Measurements from ENCODE around the gene SLIT3. TPM values are rescaled to one million over a fixed set of nuclear protein-coding genes. Genes with fewer than 3 reads are reported as not detected.

Gene SLIT3
- total and polyA plus RNA-seq, 9 of the 15 experiments (the other 6 are each of a cell fraction or from before 2014, with no cell fraction given): 0.01 to 0.04 TPM; not detected in 7

- TF ChIP-seq, protein P1, sequence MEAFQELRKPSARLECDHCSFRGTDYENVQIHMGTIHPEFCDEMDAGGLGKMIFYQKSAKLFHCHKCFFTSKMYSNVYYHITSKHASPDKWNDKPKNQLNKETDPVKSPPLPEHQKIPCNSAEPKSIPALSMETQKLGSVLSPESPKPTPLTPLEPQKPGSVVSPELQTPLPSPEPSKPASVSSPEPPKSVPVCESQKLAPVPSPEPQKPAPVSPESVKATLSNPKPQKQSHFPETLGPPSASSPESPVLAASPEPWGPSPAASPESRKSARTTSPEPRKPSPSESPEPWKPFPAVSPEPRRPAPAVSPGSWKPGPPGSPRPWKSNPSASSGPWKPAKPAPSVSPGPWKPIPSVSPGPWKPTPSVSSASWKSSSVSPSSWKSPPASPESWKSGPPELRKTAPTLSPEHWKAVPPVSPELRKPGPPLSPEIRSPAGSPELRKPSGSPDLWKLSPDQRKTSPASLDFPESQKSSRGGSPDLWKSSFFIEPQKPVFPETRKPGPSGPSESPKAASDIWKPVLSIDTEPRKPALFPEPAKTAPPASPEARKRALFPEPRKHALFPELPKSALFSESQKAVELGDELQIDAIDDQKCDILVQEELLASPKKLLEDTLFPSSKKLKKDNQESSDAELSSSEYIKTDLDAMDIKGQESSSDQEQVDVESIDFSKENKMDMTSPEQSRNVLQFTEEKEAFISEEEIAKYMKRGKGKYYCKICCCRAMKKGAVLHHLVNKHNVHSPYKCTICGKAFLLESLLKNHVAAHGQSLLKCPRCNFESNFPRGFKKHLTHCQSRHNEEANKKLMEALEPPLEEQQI (IDR thresholded peaks at IDR 0.05): no peak
- TF ChIP-seq NCOA4 (IDR thresholded peaks at IDR 0.05; ENCODE audit: partially characterized antibody) (no peak), NCOA1 (IDR thresholded peaks at IDR 0.05; ENCODE audit: low read depth) (no peak), KAT2B (IDR thresholded peaks at IDR 0.05; ENCODE audit: low read depth, low read length) (no peak)
Observed at GRCh38 chr5:168844016-168844921, 456.7 kb downstream of the SLIT3 start (continued).

GRCh38 chr5:168843277-168844015 lies 457.5 kb downstream of the SLIT3 start:
- no peak overlapping the region for H3K27ac ChIP-seq (ENCODE audit: extremely low read depth, low read depth, low read length)
- no peaks in the 10 kb centered on the region for H4K20me1 ChIP-seq (replicated peaks; ENCODE audit: control insufficient read depth, insufficient read depth, low read length)
- H3K9me3 ChIP-seq (replicated peaks; ENCODE audit: control insufficient read depth, insufficient read depth, low read depth, low read length): no peaks in the 10 kb centered on the region
- 0% methylated on average over 7 of the region's 7 CpGs for WGBS (ENCODE audit: insufficient coverage, low coverage, missing lambda C conversion rate)
- in situ Hi-C loops (cut with MboI): no loop called here
- H3K4me3 ChIP-seq: no peak overlapping the region
- no peaks in the 10 kb centered on the region for H3K36me3 ChIP-seq (ENCODE audit: control insufficient read depth, insufficient read depth, low read length)
- no peak for ATAC-seq
- ChIA-PET CTCF (ENCODE audit: low intra/inter-chr PET ratio) (no interaction called here), POLR2A (interaction anchor here (0.6 kb wide), 1 partner anchor 174 kb away, joined by 3 read pairs; no protein-coding TSS in a partner anchor)
- TF ChIP-seq CEBPB (tag; IDR thresholded peaks at IDR 0.05): no peak
- no peaks in the 10 kb centered on the region for H3K79me2 ChIP-seq (ENCODE audit: control insufficient read depth, insufficient read depth, low read length)
- no peak for FAIRE-seq
- H3K4me1 ChIP-seq (replicated peaks in 1 of 2; ENCODE audit: control insufficient read depth in 2 of 2, insufficient read depth in 2 of 2, low read length in 2 of 2): no peaks in the 10 kb centered on the region
- DNase-seq (ENCODE audit: extremely low read depth in 1 of 4, low spot score in 3 of 4): no peak
- H3K4me2 ChIP-seq (ENCODE audit: insufficient read depth, low read length): no peak overlapping the region
- H3K9ac ChIP-seq (ENCODE audit: insufficient read depth in 1 of 2, low read depth in 2 of 2, low read length in 2 of 2): no peak overlapping the region
- no peak overlapping the region for H2AFZ ChIP-seq (ENCODE audit: low read depth, low read length)
- BruUV-seq (replicated peaks): no TSS peak
- peaks cover 31 to 70% of the 10 kb centered on the region in 2 experiments for H3K27me3 ChIP-seq (ENCODE audit: control insufficient read depth in 2 of 2, insufficient read depth in 2 of 2, low read length in 2 of 2)
- intact Hi-C loops (cut with micrococcal nuclease): no loop called here
- H3K9me1 ChIP-seq (ENCODE audit: control insufficient read depth, insufficient read depth, low read length): no peaks in the 10 kb centered on the region
